Stimulated activated CD4-positive, alpha-beta T cell treated with anti-CD3 and anti-CD28 coated beads, Interleukin-12 subunit alpha, Interleukin-12 subunit beta, amount 100 ng/mL, for 4 hours (primary cell): ENCODE results near the gene COLQ.

Experiments used
- DNase-seq: peaks from one replicate; pipeline ENCODE4 v3.0.0-alpha.2; 2020

Gene COLQ

DNA sequence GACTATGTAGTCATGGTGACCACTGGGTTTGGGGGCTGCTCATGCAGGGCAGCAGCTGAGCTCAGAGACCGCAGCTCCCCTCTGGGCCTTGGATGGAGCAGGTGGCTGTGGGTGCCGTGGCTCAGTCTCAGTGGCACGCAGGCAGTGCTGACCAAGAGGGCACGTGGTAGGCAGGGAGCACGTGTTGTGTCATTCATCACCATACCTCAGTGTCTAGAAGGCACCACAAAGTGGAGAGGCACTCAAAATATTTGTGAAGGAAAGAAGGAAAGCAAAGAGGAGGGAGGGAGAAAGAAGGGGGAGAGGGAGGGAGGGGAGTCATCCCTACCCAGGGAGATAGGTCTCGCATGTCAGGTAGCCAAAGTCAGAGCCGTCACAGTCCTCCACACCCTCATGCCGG is 68.0 kb downstream of the COLQ start:
- DNase-seq = no peak

DNA sequence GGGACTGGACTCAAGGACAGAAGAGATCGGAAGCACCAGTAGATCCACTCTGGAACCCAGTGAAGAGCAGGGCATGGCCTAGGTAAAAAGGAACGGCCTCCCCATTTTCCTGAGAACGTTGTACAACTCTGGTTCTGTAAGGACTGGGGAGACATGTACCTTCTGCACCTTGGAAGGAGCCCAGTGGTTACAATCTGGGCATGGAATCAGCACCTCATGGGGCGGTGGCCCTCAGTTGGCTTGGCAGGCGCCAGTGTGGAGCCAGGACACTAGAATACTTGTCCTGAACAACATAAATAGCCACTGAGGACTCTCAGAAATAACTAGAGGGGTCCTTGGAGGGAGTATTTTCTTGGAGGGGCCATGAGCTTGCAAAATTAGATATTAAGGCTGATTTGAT is 68.5 kb downstream of the COLQ start:
- DNase-seq = no peak

DNA sequence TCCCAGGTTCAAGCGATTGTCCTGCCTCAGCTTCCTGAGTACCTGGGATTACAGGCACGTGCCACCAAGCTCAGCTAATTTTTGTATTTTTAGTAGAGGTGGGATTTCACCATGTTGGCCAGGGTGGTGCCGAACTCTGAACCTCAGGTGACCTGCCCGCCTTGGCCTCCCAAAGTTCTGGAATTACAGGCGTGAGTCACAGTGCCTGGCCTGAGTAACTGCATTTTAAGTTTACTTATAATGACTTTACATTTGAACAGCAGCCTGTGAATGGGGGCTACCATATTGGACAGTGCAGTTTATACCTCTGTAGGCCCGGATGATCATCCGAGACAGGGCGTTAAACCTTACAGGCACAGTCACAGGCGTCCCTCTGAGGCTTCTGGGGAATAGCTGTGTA is 69.3 kb downstream of the COLQ start:
- DNase-seq = no peak

DNA sequence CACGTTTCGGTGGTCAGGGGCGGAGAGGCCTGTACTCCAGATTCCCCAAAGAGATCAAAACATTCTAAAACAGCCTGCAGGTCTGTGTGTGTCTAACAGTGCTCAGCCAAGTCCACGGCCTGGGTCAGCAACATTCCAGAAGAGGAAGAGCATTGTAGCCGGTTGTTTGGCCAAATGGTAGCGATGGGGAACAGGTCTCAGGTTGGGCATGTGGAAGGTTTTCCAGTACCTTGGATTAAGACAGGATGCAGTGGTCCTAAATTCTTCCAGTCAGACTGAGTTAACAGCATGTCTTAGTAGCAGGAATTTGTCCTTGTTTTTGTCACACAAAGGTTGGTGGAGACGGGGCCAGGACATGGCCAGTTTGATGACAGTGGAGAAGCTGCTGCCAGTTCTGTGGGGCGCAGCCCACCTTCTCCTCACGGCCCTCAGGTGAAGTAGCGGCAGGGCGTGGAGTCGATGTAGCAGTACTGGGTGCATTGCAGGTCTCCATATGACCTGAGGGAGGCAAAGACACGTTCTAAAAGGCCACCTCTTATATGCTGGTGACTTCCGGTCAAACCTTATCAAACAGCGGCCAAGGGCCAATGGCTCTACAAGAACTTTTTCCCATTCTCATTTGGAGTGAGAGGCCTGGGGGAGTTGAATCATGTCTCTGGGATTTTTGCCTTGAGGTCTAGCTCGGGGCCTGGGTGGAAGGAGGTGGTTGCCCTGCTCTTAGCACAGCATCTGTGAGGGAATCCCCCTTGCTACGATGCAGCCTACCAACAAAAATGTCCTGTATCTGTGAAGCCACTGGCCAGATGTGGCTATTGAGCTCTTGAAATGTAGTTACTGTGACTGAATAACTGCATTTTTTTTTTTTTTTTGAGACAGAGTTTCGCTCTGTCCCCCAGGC is 70.0 kb downstream of the COLQ start:
- no peak for DNase-seq

DNA sequence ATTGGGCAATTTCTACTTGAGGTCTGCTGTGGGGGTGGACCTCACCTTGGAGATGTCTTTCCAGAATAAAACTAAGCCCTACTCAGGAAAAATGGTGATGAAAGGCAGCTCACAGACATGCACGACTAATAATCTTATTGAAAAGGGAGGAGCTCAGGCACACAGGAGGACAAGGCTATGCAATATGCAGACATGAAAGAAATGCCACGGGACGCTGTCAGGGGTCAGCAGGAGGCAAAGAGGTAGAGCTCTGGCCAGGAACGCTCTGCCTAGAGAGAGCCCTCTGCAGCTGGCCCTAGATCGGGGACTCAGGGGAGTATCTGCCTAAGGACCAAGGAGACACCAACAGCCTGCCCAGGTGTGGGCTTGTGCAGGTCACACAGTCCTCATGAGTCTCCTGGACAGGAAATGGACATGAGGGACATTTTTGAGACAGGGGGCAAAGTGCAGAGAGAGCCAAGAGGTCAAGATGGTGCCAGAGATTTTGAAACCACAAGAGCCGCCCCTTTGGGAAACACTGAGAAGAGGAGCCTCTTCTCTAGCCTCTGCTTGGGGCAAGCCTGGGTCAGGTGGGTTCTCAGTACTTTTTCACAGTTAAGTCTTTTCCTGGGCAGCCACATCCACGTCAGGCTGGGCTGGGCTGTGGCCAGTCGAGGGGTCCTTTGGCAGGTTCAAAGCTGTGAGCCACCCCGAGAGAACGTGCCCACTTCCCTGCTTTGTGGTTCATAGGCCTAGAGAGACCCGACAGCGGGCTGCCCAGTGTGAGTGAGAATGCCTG is 70.9 kb downstream of the COLQ start:
- no peak for DNase-seq

DNA sequence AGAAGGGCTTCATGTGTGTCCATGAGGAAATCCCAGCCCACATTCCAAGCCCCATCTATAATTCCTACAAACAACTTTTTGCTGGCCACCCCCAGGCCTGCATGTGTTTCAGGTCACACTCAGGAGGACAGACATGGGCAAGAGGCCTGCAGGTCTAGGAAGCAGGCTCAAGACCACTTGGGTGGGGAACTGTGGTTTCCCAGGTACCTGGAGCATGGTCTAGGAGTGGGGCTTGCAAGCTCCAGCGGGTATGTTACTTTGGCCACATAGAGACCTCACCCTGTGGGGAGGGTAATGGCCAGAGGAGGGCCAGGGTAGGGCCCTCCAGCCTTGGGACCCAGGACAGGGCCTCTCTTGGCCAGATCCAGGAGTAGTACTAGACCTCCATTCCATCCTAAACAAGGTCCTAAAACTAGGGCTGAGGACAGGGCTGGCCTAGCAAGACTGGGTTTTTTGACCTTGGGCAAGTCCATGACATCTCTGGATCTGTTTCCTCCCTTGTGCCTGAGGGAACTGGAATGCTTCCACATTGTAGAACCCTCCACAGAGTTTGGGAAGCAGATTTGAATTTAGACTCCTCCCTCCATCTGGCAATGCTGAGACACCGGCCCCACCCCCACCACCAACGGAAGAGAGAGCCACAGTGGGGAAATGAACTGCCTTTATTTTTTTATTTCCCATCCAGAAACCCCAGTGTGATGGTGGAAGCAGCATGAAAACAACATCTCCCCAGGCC is 71.8 kb downstream of the COLQ start:
- DNase-seq = no peak

DNA sequence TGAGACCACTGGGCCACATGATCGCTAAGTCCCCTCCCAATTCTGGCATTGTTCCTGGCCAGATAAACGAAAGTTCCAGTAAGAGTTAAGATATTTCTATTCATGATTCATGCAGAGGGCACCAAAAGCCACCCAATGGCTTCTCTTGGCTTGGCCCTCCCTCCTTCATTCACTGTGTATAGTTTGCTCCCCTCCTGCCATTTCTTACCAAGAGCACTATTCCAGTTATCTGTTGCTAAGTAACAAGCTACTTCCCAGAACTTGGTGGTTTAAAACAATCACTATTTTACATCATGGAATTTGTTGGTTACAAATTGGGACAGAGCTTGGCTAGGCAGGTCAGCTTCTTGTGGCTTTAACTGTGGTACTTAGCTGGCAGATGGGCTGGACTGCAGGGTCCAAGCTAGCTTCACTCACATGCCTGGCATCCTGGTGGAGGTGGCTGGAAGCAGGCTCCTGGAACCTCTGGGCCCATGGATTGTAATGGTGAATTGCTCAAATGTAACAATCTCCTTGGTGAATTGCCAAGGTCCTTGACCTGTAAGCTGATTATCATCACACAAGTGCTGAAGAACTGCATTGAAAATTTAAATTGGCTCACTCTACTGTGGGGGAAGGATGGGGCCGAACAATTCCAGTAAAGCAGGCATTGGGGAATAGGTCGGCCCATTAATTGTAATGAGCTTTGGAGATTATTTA is 77.5 kb downstream of the COLQ start:
- no peak for DNase-seq

DNA sequence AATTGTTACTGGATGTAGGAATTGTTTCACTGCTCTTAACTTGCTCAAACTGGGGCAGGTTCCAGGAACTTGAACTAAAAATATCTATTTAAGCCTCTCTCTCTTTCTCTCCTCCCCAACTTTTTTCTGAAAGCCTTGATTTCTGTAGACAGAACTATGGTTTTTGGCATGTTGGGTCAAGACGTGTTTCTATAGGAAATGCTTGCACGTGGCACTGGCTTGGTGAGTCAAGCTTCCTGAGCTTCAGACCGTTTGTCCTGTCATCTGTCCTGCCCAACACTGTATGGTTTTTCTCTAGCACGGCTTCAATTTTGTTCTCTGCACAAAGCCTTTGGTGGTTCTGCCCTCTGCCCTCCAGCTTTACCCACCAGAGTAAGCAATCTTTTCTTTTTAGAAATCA is 80.6 kb downstream of the COLQ start:
- DNase-seq = no peak

DNA sequence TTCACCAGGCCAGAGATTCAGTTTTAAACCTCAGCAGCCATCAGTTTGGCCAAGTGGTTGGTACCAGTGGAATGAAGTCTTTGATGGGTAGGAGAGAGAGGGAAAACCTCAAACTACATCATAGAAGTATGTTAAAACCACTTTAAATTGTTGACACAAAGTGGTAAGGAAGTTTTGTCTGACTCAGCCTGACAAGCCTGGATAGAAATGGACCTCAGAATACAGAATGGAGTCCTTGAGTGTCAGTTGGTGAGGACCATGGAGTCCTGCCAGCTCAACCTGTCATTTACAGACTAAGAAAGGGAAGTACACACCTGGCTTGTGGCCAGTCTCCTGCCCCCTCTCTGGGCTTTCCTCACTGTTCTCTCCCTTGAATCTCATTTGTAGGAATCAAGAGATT is 82.0 kb downstream of the COLQ start:
- no peak for DNase-seq

DNA sequence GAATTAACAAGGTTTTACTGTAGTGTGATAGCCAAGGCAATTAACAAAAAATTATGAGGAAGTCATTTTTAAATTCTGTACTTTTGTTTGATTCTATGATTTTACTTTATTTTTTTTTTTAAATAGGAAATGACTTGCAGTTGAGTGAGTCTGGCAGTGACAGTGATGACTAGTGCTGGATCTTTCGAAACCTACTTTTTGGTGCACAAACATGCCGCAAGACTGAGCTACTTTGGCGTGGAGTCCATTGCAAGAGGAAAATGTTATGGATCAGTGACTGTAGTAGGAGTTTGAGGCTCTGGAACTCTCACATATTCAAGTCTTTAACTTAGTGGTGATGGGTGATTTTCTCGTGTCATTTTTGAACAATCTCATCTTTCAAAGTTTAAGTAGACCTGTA is 82.5 kb downstream of the COLQ start:
- DNase-seq = no peak

DNA sequence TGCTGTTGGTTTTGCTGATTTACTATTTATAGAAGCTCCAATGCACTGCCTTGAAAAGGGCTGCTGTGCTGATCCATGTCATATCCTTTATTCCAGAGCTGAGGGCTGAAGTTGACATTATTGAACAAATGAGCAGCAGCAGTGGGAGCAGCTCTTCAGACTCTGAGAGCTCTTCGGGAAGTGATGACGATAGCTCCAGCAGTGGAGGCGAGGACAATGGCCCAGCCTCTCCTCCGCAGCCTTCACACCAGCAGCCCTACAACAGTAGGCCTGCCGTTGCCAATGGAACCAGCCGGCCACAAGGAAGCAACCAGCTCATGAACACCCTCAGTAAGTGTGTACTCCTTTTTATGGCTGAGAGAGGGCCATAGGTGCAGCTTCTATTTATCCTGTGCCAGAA is 85.3 kb downstream of the COLQ start:
- no peak for DNase-seq

DNA sequence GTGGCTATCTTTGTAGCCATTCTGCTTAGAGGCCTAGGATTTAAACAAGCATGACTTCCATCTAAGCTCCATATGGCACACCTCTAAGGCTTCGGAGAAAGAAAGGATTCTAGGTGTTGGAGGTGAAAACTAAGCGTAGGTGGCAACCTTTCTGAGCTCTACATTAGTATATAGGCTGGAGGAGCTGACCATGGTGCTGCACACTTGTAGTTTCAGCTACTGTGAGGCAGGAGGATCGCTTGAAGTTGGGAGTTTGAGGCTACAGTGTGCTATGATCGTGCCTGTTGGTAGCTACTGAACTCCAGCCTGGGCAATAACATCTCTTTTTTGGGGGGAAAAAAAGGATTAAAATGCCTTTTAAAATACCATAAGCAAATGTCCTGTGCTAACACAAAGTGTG is 86.8 kb downstream of the COLQ start:
- DNase-seq = no peak

DNA sequence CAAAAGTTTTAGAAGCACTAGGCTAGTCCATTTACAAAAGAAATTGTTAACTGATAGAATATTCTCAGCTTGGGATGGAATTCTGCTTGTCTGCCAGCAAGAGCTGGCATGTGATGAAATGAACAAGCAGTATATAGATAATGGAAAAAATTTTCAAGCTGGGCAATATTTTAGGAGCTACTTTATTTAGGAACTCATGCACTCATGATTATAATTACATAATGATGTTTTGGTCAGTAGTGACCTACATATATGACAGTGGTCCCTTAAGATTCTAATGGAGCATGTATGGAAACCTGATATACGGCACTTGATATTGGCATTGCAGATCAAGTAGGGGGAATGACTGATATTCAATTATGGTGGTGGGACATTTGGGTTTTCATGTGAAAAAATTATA is 88.0 kb downstream of the COLQ start:
- DNase-seq = no peak

DNA sequence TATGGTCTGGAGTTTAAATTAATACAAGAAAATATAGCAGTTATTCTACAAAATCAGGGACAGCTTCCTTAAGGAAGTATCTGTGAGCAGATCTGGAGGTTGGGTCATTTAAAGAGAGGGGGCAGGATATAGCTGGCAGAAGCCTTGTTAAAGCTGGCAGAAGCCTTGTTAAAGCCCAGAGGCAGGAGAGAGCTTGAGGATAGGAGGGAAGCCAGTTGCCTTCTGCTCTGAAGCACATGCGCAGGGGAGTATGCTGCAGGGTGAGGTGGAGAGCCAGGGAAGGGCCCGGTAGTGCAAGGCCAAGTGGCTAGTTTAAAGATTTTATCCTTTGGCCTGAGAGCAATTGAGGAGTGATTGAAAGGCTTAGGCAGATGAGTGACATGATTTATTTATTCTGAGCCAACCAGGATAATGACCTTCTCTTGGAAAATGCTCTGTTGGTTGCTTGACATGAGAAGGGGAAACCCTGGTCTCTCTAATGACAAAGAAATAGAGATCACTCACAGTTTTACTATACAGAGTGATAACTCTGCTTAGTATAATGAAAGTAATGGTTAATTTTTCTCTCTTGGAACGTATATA is 90.2 kb downstream of the COLQ start:
- DNase-seq = no peak

DNA sequence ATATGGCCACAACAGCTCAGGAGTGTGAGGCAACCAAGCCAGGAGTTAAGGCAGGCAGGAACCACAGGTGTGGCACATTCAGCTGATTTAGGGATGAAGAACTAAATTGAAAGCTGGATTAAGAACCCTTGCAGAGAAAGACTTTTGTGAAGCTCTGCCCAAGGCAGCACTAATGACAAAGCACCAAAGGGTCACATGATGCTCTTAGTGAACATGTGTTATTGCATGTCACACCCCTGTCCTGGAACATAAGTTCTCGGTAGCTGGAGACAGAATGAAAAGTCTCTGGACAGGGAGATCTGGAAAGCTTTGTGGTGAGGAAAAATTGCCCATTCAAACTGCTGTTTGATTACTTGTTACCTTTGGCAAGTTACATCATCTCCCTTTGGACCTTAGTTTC is 90.9 kb downstream of the COLQ start:
- no peak for DNase-seq

DNA sequence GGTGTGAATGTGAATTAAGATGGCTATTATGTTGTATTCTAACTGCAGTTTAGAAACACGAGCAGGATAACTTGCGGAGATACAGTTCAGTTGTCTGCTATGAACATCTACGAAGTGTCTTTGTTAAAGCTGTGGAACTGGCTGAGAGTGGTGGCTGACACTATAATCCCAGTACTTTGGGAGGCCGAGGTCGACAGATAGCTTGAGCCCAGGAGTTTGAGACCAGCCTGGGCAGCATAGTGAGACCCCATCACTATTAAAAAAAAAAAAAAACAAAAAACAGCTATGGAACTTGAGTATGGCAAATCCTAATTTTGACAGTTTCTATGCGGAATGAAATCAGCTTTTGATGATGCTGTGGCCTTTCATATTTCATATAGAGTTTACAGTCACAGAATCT is 92.4 kb downstream of the COLQ start:
- no peak for DNase-seq

DNA sequence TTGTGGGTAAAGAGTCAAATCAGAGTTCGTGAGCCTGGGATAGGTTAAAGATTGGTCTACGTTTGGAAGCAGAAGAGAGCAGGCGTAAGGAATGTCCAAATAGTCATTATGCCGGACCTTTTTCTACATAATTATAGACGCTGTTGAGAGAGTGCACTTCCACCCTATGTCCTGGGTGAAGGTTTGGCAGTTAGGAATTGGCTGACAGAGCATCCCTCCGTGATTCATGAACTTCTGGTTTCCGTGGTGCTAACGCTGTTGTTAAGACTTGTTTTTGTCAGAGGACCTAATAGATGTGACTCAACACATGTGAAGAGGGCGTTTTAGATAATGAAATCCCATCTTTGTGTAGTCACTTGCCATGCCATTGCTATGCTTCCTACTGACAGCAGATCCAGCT is 93.0 kb downstream of the COLQ start:
- no peak for DNase-seq

DNA sequence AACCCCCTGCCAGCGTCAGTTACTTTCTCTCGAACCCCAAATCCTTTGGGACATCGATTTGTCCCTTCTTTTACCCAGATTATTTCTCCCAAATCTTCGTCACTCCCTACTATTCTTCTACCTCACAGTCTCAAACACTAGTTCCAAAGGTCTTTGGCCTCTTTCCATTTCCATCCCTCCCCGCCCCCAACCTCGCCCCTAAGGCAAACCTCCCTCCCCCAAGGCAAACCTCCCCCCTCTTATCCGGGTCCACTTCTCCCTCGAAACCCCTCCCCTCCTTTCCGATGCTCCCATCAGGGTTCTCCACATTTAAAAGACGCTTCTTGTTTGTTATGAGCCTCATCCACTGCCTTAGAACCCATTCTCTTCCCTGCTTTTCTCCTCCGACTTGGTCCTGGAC is 93.5 kb downstream of the COLQ start:
- DNase-seq = no peak

DNA sequence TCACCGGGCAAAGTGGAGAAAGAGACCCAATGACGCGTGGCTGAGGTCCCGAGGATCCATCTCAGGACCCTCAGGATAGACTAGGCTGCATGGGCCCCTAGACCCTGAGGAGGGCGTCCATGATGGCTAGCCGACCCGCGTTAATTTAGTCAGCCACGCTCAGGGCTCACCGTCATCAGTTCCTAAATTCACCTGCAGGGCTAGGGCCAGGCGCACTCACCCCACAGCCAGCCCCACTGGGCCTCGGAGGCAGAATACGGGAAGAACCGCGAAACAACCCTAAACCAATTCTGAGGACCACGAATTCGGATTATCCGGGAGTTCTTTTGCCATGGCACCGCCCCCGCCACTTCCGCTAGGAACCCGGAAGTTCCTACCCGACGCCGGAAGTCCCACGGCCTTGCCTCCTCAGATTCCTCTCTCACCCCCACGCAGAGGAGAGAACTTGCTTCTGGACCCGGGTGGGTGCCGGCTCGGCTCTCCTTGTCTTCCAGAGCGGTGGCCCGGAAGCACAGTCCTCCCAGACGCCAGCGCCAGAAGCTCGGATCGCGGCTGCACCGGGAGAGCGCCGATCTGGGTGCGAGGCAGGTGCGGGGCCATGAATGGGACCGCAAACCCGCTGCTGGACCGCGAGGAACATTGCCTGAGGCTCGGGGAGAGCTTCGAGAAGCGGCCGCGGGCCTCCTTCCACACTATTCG is 94.2 kb downstream of the COLQ start, which contains the start of the genes EAF1 and METTL6:
Gene EAF1 (plus strand): TSS at position 417 of the 699 bp plus-strand sequence. CDS start 182 bp downstream, at position 599.
Gene METTL6 (minus strand): TSS at position 363 of the 699 bp plus-strand sequence. CDS start 1,033 bp downstream, outside the sequence.
- DNase-seq = peak; percentile 84

DNA sequence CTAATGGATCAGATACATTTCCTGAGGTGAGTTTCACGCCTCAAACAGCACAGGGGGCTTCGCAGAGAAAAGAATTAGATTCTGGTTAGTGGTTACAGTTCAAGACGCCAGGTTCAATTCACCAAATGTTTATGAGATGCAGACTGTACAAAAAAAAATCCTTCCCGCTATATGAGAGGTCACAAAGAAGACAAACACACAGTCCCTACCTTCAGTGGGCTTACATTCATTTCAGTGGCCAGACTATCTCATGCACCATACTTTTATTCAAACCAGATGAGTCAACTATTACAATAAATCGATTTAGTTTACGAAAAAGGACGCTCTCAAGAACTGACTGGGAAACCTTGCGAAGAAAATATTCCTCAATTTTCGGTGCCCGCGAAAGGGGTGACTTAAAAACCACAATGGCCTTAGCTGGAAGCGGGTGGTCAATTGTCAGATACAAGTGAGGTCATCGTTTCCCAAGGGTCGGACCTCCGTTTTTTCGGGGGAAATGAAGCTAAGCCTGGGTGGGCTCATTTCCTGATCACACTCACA is 94.9 kb downstream of the COLQ start:
- no peak for DNase-seq

DNA sequence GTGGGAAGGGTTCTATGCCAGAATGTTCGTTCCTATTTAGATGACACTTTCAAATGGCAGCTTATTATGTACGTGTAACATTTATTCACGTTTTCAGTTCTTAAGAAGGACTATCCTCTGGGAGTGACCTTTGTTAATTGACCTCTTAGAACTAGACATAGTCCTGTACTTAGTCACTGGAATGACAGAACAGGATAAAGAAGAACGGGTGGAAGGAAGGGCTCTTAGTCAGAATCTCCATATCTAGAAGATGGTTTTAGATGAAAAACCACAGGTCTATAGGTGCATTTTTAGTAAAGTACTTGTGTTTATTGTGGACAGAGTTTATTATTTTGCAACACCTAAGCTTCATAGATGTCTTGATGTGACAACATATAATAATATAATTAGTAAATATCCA is 100.6 kb downstream of the COLQ start:
- no peak for DNase-seq
